Esophagus squamous epithelium (tissue), 5 donors: ENCODE measurements around the gene ARFIP1. TPM values are rescaled to one million over a fixed set of nuclear protein-coding genes. Genes with fewer than 3 reads are reported as not detected.

Experiments used
- DNase-seq: peaks from one replicate; lab custom pipeline; 2025; lab: John Stamatoyannopoulos, UW
- H3K27ac ChIP-seq, 4 donors: fragments of 200-600 bp; sonication (generic); one replicate each; pipeline ENCODE4 v1.5.1; 2016 to 2019; ENCODE audit warnings: mild to moderate bottlenecking in 1 of 4
- H3K27me3 ChIP-seq, 4 donors: fragments of 200-600 bp; sonication (generic); 1 replicate in 3 of 4; 2 replicates in 1 of 4; pipeline versions ENCODE4 v1.5.1 to v1.6.0; 2017 to 2021; ENCODE audit warnings: antibody characterized with exemption in 1 of 4
- H3K36me3 ChIP-seq, 3 donors: fragments of 200-600 bp; sonication (generic); one replicate each; pipeline ENCODE4 v1.5.1; 2016 to 2019
- H3K4me1 ChIP-seq, 3 donors: fragments of 200-600 bp; sonication (generic); one replicate each; pipeline ENCODE4 v1.5.1; 2017 to 2019
- H3K4me3 ChIP-seq, 4 donors: fragments of 200-600 bp; sonication (generic); 1 replicate in 3 of 4; 2 replicates in 1 of 4; pipeline ENCODE4 v1.5.1; 2016 to 2019; ENCODE audit warnings: mild to moderate bottlenecking in 2 of 4, moderate library complexity in 1 of 4
- H3K9me3 ChIP-seq, 3 donors: fragments of 200-600 bp; sonication (generic); one replicate each; pipeline ENCODE4 v1.5.1; 2016 to 2019
- CTCF ChIP-seq, 6 experiments: fragments of 450-650 bp in 4 of 6; fragments of 200-600 bp in 2 of 6; sonication (generic) in 2 of 6; IDR thresholded peaks; one replicate each; pipeline ENCODE4 v1.5.1; 2016 to 2019; ENCODE audit warnings: antibody characterized with exemption in 6 of 6, mild to moderate bottlenecking in 4 of 6, moderate library complexity in 4 of 6
- POLR2A ChIP-seq, 4 donors: fragments of 450-650 bp; IDR thresholded peaks; one replicate each; pipeline ENCODE4 v1.6.1; 2017; ENCODE audit warnings: antibody characterized with exemption in 4 of 4, mild to moderate bottlenecking in 4 of 4, moderate library complexity in 3 of 4
- WGBS, 2 donors: methylation state at CpG; one replicate each; pipeline ENCODE4 v1.1.5; 2018; 5-methylcytosine and 5-hydroxymethylcytosine counted together
- intact Hi-C: fragments of 100-400 bp; cut with DNase I; formaldehyde crosslinking; loops from one replicate; pipeline ENCODE4 v1.15.0; 2022
- total RNA-seq, 4 donors: library from RNA; depleted of rRNA; stranded (reverse); fragments of >200 nt; gene quantifications; one replicate each; pipeline ENCODE4 v1.1.0, GENCODE V29; 2016
- donor health status: DM: yes; HTN: yes; CAD: no.

Gene ARFIP1
- total RNA-seq, 4 donors from 2014 or later: 21.7 to 34.3 (median 28.0) TPM

GRCh38 chr4:152776352-152776751 lies 3.4 kb upstream of the ARFIP1 start:
- Histone ChIP-seq H3K9me3 (no peaks in the 10 kb centered on the region), H3K27ac (no peak overlapping the region), H3K4me1 (peaks cover 3 to 22% (median 6%) of the 10 kb centered on the region in 3 donors), H3K27me3 (no peaks in the 10 kb centered on the region), H3K4me3 (no peak overlapping the region), H3K36me3 (no peaks in the 10 kb centered on the region)
- no peak for TF ChIP-seq CTCF (IDR thresholded peaks at IDR 0.05)
- no peak for TF ChIP-seq POLR2A (IDR thresholded peaks at IDR 0.05)
- intact Hi-C loops: no loop called here
- DNase-seq: no peak

DNA sequence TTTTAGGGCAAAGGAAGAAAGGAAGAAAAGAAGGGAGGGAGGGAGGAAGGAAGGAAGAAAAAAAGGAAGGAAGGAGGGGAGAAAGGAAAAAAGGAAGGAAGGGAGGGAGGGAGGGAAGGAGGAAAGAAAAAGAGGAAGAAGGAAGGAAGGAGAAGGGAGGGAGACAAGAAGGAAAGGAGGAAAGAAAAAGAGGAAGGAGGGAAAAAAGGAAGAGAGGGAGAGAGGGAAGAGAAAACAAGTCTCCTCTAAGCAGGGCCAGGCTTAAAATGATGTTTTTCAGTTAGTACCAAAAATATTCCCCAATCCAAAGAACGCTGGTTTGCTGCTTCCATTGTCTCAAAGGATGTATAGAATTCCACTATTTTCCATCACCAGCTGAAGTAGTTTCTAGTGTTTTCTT lies 2.3 kb upstream of the ARFIP1 start:
- intact Hi-C loops: no loop called here
- no peak for TF ChIP-seq CTCF (IDR thresholded peaks at IDR 0.05)
- no peak for TF ChIP-seq POLR2A (IDR thresholded peaks at IDR 0.05)
- Histone ChIP-seq H3K9me3 (no peaks in the 10 kb centered on the region), H3K4me3 (no peak overlapping the region), H3K4me1 (peaks cover 4 to 34% (median 11%) of the 10 kb centered on the region in 3 donors), H3K36me3 (no peaks in the 10 kb centered on the region), H3K27me3 (no peaks in the 10 kb centered on the region), H3K27ac (no peak overlapping the region)
- WGBS, 2 donors: 89 to 100% methylated on average over 1 of the region's 1 CpG
- DNase-seq: no peak

DNA sequence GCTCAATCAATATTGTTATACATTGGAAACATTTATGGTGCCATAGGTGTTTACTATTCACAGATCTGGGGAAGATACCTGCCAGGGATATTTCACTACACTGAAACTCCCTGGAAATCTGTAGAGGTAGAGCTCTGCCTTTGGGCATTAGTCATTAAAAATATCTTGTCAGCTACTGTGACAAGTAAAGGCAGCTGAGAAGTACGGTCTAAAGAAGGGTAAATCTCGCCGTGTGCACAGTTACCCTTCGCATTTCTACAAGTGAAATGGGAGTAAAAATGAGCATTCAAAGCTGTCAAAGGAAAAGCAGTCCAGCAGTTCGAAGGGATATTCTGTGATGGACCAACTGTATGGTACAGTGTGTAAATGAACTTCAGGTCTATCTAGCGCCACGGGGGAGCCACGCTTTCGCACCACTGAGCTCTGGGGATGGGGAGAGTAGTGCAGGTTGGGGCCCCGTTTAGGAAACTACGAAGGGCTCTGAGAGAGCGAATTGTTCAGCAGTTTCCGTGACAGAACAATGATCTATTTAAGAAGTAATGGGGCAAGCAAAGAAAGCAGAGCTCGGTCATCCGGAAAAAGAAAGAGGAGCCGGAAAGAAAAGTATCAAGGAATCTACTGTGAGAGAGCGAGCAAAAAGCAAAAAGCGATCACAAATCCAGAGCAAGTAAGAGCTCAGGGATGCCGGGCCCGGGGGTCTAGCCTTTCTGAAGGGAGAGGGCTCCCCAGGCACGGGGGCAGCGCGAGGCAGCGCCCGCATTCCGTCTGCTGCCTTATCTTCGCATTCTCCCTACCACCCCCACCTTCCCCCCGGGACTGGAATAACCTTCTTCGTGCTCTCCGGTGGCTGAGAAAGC lies 870 bp upstream of the ARFIP1 start:
- no peak for TF ChIP-seq POLR2A (IDR thresholded peaks at IDR 0.05)
- no peak for TF ChIP-seq CTCF (IDR thresholded peaks at IDR 0.05)
- no peaks in the 10 kb centered on the region for H3K9me3 ChIP-seq
- no peak for DNase-seq
- peak overlapping the region; percentile 88 to 98 (median 94) for H3K27ac ChIP-seq
- intact Hi-C loops: no loop called here
- H3K4me3 ChIP-seq: peak overlapping the region; percentile 67 to 89 (median 76)
- 1 to 2% methylated on average over 29 to 30 of the region's 30 CpGs for WGBS, 2 donors
- peaks cover 4 to 44% (median 11%) of the 10 kb centered on the region in 3 donors for H3K4me1 ChIP-seq
- H3K27me3 ChIP-seq: no peaks in the 10 kb centered on the region
- H3K36me3 ChIP-seq: peaks cover 0 to 5% (median 0%) of the 10 kb centered on the region in 3 donors

GRCh38 chr4:152780267-152780778 lies 569 bp downstream of the ARFIP1 start:
- 1 to 13% methylated on average over 2 to 13 of the region's 14 CpGs for WGBS, 2 donors
- H3K36me3 ChIP-seq: peaks cover 0 to 8% (median 0%) of the 10 kb centered on the region in 3 donors
- peak overlapping the region; percentile 88 to 98 (median 94) for H3K27ac ChIP-seq
- TF ChIP-seq CTCF (IDR thresholded peaks at IDR 0.05) (no peak), POLR2A (IDR thresholded peaks at IDR 0.05) (no peak)
- no peaks in the 10 kb centered on the region for H3K9me3 ChIP-seq
- peaks cover 9 to 56% (median 11%) of the 10 kb centered on the region in 3 donors for H3K4me1 ChIP-seq
- intact Hi-C loops: no loop called here
- no peak for DNase-seq
- no peaks in the 10 kb centered on the region for H3K27me3 ChIP-seq
- H3K4me3 ChIP-seq: peak overlapping the region; percentile 67 to 89 (median 76)
